GM23338 (cell line): ENCODE results near the gene HLA-DOB. TPM values are rescaled to one million over a fixed set of nuclear protein-coding genes. Genes with fewer than 3 reads are reported as not detected.

Experiments
- ATAC-seq: fragments of 200-7000 bp; cut with Tn5 transposase; 3 replicates; pipeline ENCODE4 v1.9.1; 2020
- DNase-seq: peaks from one replicate; pipeline ENCODE4 v3.0.0-alpha.2; 2015; ENCODE audit warnings: low spot score
- H2AFZ ChIP-seq: fragments of 200-600 bp; sonication (generic); 2 replicates; pipeline ENCODE4 v1.8.0; 2016; ENCODE audit warnings: antibody characterized with exemption, mild to moderate bottlenecking, moderate library complexity
- H3F3A ChIP-seq: fragments of 200-600 bp; sonication (generic); replicated peaks from 2 replicates; pipeline ENCODE4 v1.8.0; 2017; ENCODE audit warnings: antibody characterized with exemption, mixed run types, low read depth
- H3K27ac ChIP-seq: fragments of 200-600 bp; sonication (generic); 2 replicates; pipeline ENCODE4 v1.6.1; 2016; ENCODE audit warnings: low read depth
- H3K27me3 ChIP-seq: fragments of 200-600 bp; sonication (generic); 2 replicates; pipeline ENCODE4 v1.8.0; 2016; ENCODE audit warnings: mild to moderate bottlenecking, mixed run types, moderate library complexity; ENCODE audit not compliant: insufficient read depth
- H3K36me3 ChIP-seq: fragments of 200-600 bp; sonication (generic); 2 replicates; pipeline ENCODE4 v1.8.0; 2016; ENCODE audit warnings: mild to moderate bottlenecking; ENCODE audit not compliant: insufficient read depth
- H3K4me1 ChIP-seq: fragments of 200-600 bp; sonication (generic); 2 replicates; pipeline ENCODE4 v1.8.0; 2016; ENCODE audit warnings: mild to moderate bottlenecking, moderate library complexity; ENCODE audit not compliant: insufficient read depth
- H3K4me2 ChIP-seq: fragments of 200-600 bp; sonication (generic); 2 replicates; pipeline ENCODE4 v1.7.1; 2017; ENCODE audit warnings: mixed run types
- H3K4me3 ChIP-seq: fragments of 200-600 bp; sonication (generic); 2 replicates; pipeline ENCODE4 v1.6.1; 2016; ENCODE audit warnings: mixed run types
- H3K79me2 ChIP-seq: fragments of 200-600 bp; sonication (generic); replicated peaks from 2 replicates; pipeline ENCODE4 v1.8.0; 2017; ENCODE audit warnings: mild to moderate bottlenecking; ENCODE audit not compliant: insufficient read depth
- H3K9me2 ChIP-seq: fragments of 200-600 bp; sonication (generic); 2 replicates; pipeline ENCODE4 v1.8.0; 2017; ENCODE audit not compliant: insufficient read depth
- H4K20me1 ChIP-seq: fragments of 200-600 bp; sonication (generic); replicated peaks from 2 replicates; pipeline ENCODE4 v1.8.0; 2017; ENCODE audit warnings: mild to moderate bottlenecking; ENCODE audit not compliant: insufficient read depth
- H3K27ac Mint-ChIP-seq: 2 replicates; pipeline ENCODE4 v1.8.0; 2020; ENCODE audit warnings: inconsistent platforms, mild to moderate bottlenecking, moderate library complexity, mixed read lengths
- H3K27me3 Mint-ChIP-seq: 3 replicates; pipeline ENCODE4 v1.8.0; 2022; ENCODE audit warnings: low read depth, mild to moderate bottlenecking, moderate library complexity, mixed read lengths, inconsistent platforms; ENCODE audit not compliant: insufficient read depth, poor library complexity
- H3K36me3 Mint-ChIP-seq: 3 replicates; pipeline ENCODE4 v1.8.0; 2021; ENCODE audit warnings: low read depth, mild to moderate bottlenecking, inconsistent platforms, moderate library complexity, mixed read lengths
- H3K4me1 Mint-ChIP-seq: 3 replicates; pipeline ENCODE4 v1.8.0; 2020; ENCODE audit warnings: mild to moderate bottlenecking, inconsistent platforms, mixed read lengths
- H3K4me3 Mint-ChIP-seq: 3 replicates; pipeline ENCODE4 v1.8.0; 2021; ENCODE audit warnings: moderate library complexity, mild to moderate bottlenecking, inconsistent platforms, mixed read lengths
- H3K9me3 Mint-ChIP-seq: 3 replicates; pipeline ENCODE4 v1.8.0; 2020; ENCODE audit warnings: moderate library complexity, mild to moderate bottlenecking, inconsistent platforms, mixed read lengths
- CREB1 ChIP-seq: fragments of 250-450 bp; sonication (Bioruptor Pico); IDR thresholded peaks from 2 replicates; pipeline ENCODE4 v1.5.0; 2020; ENCODE audit warnings: low read depth, mild to moderate bottlenecking, moderate library complexity
- CTCF ChIP-seq, 2 experiments: fragments of 200-600 bp in 1 of 2; sonication (generic) in 1 of 2; conservative IDR thresholded peaks; 2 replicates each; pipeline versions ENCODE4 v1.5.1 to v1.6.1; 2016 to 2017; ENCODE audit warnings: antibody characterized with exemption in 2 of 2, low read depth in 2 of 2, mild to moderate bottlenecking in 2 of 2, moderate library complexity in 1 of 2
- ETS1 ChIP-seq: IDR thresholded peaks from 2 replicates; pipeline ENCODE4 v1.6.1; 2016; ENCODE audit warnings: antibody characterized with exemption
- EZH2 ChIP-seq: fragments of 200-600 bp; sonication (generic); IDR thresholded peaks from one replicate; pipeline ENCODE4 v1.8.0; 2017; ENCODE audit warnings: antibody characterized with exemption, mild to moderate bottlenecking, low read depth; ENCODE audit not compliant: unreplicated experiment
- JUNB ChIP-seq: IDR thresholded peaks from one replicate; pipeline ENCODE4 v1.6.1; 2016; ENCODE audit warnings: antibody characterized with exemption; ENCODE audit not compliant: unreplicated experiment
- NANOG ChIP-seq: IDR thresholded peaks from 2 replicates; pipeline ENCODE4 v1.6.1; 2016; ENCODE audit warnings: antibody characterized with exemption, borderline replicate concordance
- POLR2AphosphoS5 ChIP-seq: IDR thresholded peaks from 2 replicates; pipeline ENCODE4 v1.6.1; 2016; ENCODE audit warnings: antibody characterized with exemption, low read depth
- REST ChIP-seq: IDR thresholded peaks from one replicate; pipeline ENCODE4 v1.6.1; 2018; ENCODE audit warnings: antibody characterized with exemption; ENCODE audit not compliant: unreplicated experiment
- STAT1 ChIP-seq: IDR thresholded peaks from one replicate; pipeline ENCODE4 v1.6.1; 2016; ENCODE audit warnings: antibody characterized with exemption; ENCODE audit not compliant: unreplicated experiment
- ZNF114 ChIP-seq: fragments of 250-450 bp; sonication (Bioruptor Pico); IDR thresholded peaks from 2 replicates; pipeline ENCODE4 v1.5.0; 2020; ENCODE audit warnings: mild to moderate bottlenecking, moderate library complexity
- ZNF331 ChIP-seq: fragments of 250-450 bp; sonication (Bioruptor Pico); IDR thresholded peaks from 2 replicates; pipeline ENCODE4 v1.5.0; 2020; ENCODE audit warnings: low read depth, mild to moderate bottlenecking, moderate library complexity
- ZNF462 ChIP-seq: fragments of 250-450 bp; sonication (Bioruptor Pico); IDR thresholded peaks from 2 replicates; pipeline ENCODE4 v1.5.0; 2020; ENCODE audit warnings: mild to moderate bottlenecking, moderate library complexity
- polyA plus RNA-seq: library from polyadenylated mRNA; unstranded; fragments of >200 nt; fragmentation: Nextera tagmentation; extraction: Ambion mirVana; gene quantifications from 2 replicates; pipeline ENCODE4 v1.2.1, GENCODE V29; 2016
- total RNA-seq: library from RNA; depleted of rRNA; stranded (reverse); fragments of >200 nt; shearing (Covaris generic); gene quantifications from 2 replicates; pipeline ENCODE4 v1.2.3, GENCODE V29; 2014

HLA-DOB gene
- total and polyA plus RNA-seq, 2 experiments from 2014 or later = not detected

GRCh38 chr6:32803416-32803815 lies 13.4 kb downstream of the HLA-DOB start:
- Histone ChIP-seq H3K27ac (no peak overlapping the region), H3K27me3 (no peaks in the 10 kb centered on the region), H2AFZ (no peak overlapping the region), H3K36me3 (no peaks in the 10 kb centered on the region), H4K20me1 (no peaks in the 10 kb centered on the region), H3K4me3 (no peak overlapping the region), H3K79me2 (no peaks in the 10 kb centered on the region), H3F3A (no peaks in the 10 kb centered on the region), H3K4me1 (no peaks in the 10 kb centered on the region; the same call in 1 of the 2 replicates), H3K9me2 (no peaks in the 10 kb centered on the region; the same call in 1 of the 2 replicates), H3K4me2 (no peak overlapping the region)
- Mint-ChIP-seq H3K27me3 (peaks cover 10% of the 10 kb centered on the region), H3K4me3 (no peak overlapping the region), H3K9me3 (peaks cover 9% of the 10 kb centered on the region), H3K36me3 (peaks cover 3% of the 10 kb centered on the region; the same call in 2 of the 3 replicates), H3K4me1 (peaks cover 5% of the 10 kb centered on the region; the same call in 2 of the 3 replicates), H3K27ac (no peak overlapping the region)
- ATAC-seq = no peak
- DNase-seq = no peak
- no peak for TF ChIP-seq ZNF462 (CRISPR knock-in tag)
- no peak for TF ChIP-seq CREB1 (CRISPR knock-in tag)
- TF ChIP-seq ETS1 = no peak
- no peak for TF ChIP-seq POLR2AphosphoS5
- TF ChIP-seq ZNF114 (CRISPR knock-in tag) = no peak
- TF ChIP-seq JUNB = no peak
- TF ChIP-seq EZH2 = no peak
- no peak for TF ChIP-seq CTCF (conservative IDR thresholded peaks at IDR 0.05; ENCODE audit: low read depth in 2 of 2)
- TF ChIP-seq STAT1 = no peak
- TF ChIP-seq REST = no peak
- TF ChIP-seq ZNF331 (CRISPR knock-in tag) = no peak
- no peak for TF ChIP-seq NANOG
